ENCODE data around the gene LRTM1. TPM values are rescaled to one million over a fixed set of nuclear protein-coding genes. Genes with fewer than 3 reads are reported as not detected.

The LRTM1 gene
- total RNA-seq: not detected in 2 replicates

GRCh38 chr3:54928046-54928770 lies at the start of gene LRTM1:
TSS of gene LRTM1 (minus strand) at chr3:54928059. CDS start at chr3:54927911, 148 bp downstream.
- no peak for DNase-seq (ENCODE audit: low read depth in 2 of 2)

GRCh38 chr3:54977439-54977838 lies 49.6 kb upstream of the LRTM1 start:
- no peak for DNase-seq (ENCODE audit: low read depth in 2 of 2)

- DNase-seq (ENCODE audit: low read depth in 2 of 2): no peak
Measured at GRCh38 chr3:54970895-54971294, 43.0 kb upstream of the LRTM1 start.

GRCh38 chr3:54969652-54970051 lies 41.8 kb upstream of the LRTM1 start:
- no peak for DNase-seq (ENCODE audit: low read depth in 2 of 2)

GRCh38 chr3:54968546-54969172 lies 40.8 kb upstream of the LRTM1 start:
- DNase-seq (ENCODE audit: low read depth in 2 of 2): no peak

GRCh38 chr3:54967731-54968161 lies 39.9 kb upstream of the LRTM1 start:
- no peak for DNase-seq (ENCODE audit: low read depth in 2 of 2)

- no peak for DNase-seq (ENCODE audit: low read depth in 2 of 2)
Measured at GRCh38 chr3:54966979-54967378, 39.1 kb upstream of the LRTM1 start.

GRCh38 chr3:54965746-54966145 lies 37.9 kb upstream of the LRTM1 start:
- DNase-seq (ENCODE audit: low read depth in 2 of 2): no peak

GRCh38 chr3:54964081-54964480 lies 36.2 kb upstream of the LRTM1 start:
- DNase-seq (ENCODE audit: low read depth in 2 of 2): no peak

GRCh38 chr3:54963641-54964040 lies 35.8 kb upstream of the LRTM1 start:
- no peak for DNase-seq (ENCODE audit: low read depth in 2 of 2)

GRCh38 chr3:54962200-54962599 lies 34.3 kb upstream of the LRTM1 start:
- no peak for DNase-seq (ENCODE audit: low read depth in 2 of 2)

- DNase-seq (ENCODE audit: low read depth in 2 of 2): no peak
Measured at GRCh38 chr3:54960701-54961100, 32.8 kb upstream of the LRTM1 start.

GRCh38 chr3:54960082-54960481 lies 32.2 kb upstream of the LRTM1 start:
- no peak for DNase-seq (ENCODE audit: low read depth in 2 of 2)

- DNase-seq (ENCODE audit: low read depth in 2 of 2): no peak
Measured at GRCh38 chr3:54957711-54958110, 29.9 kb upstream of the LRTM1 start.

GRCh38 chr3:54955941-54956340 lies 28.1 kb upstream of the LRTM1 start:
- no peak for DNase-seq (ENCODE audit: low read depth in 2 of 2)

- DNase-seq (ENCODE audit: low read depth in 2 of 2): no peak
Measured at GRCh38 chr3:54955496-54955895, 27.6 kb upstream of the LRTM1 start.

GRCh38 chr3:54954521-54954920 lies 26.7 kb upstream of the LRTM1 start:
- no peak for DNase-seq (ENCODE audit: low read depth in 2 of 2)

- no peak for DNase-seq (ENCODE audit: low read depth in 2 of 2)
Measured at GRCh38 chr3:54954022-54954421, 26.2 kb upstream of the LRTM1 start.

GRCh38 chr3:54951405-54951804 lies 23.5 kb upstream of the LRTM1 start:
- no peak for DNase-seq (ENCODE audit: low read depth in 2 of 2)

- no peak for DNase-seq (ENCODE audit: low read depth in 2 of 2)
Measured at GRCh38 chr3:54950391-54951003, 22.6 kb upstream of the LRTM1 start.

- DNase-seq (ENCODE audit: low read depth in 2 of 2): no peak
Measured at GRCh38 chr3:54949491-54950044, 21.7 kb upstream of the LRTM1 start.

GRCh38 chr3:54941690-54942362 lies 14.0 kb upstream of the LRTM1 start:
- no peak for DNase-seq (ENCODE audit: low read depth in 2 of 2)

Data from dermis microvascular lymphatic vessel endothelial cell (primary cell).